GM20000 (cell line): ENCODE measurements around the gene PIN4.
"Not testable (repeated sequence)": the region's sequence is repeated elsewhere in the genome, so short reads cannot be mapped to it uniquely, and the experiment has no call there.

Experiments used
- DNase-seq: peaks from one replicate; pipeline ENCODE4 v3.0.0; 2012; ENCODE audit warnings: low spot score
- CTCF ChIP-seq: IDR thresholded peaks from 2 replicates; pipeline ENCODE4 v1.5.1; 2012; ENCODE audit warnings: mild to moderate bottlenecking, control low read depth; ENCODE audit errors: extremely low read depth, missing control alignments

The PIN4 gene

GRCh38 chrX:72165551-72165950 lies 16.0 kb upstream of the PIN4 start:
- DNase-seq = no peak
- no peak for TF ChIP-seq CTCF

GRCh38 chrX:72169008-72169728 lies 12.4 kb upstream of the PIN4 start:
- no peak for TF ChIP-seq CTCF
- no peak for DNase-seq

- not testable (repeated sequence) for DNase-seq
Observed at GRCh38 chrX:72176289-72176688, 5.3 kb upstream of the PIN4 start.

- TF ChIP-seq CTCF = no peak
- DNase-seq = no peak
Observed at GRCh38 chrX:72176981-72177380, 4.6 kb upstream of the PIN4 start.

GRCh38 chrX:72180539-72180938 lies 1.0 kb upstream of the PIN4 start:
- no peak for DNase-seq

GRCh38 chrX:72182924-72183323 lies 1.4 kb downstream of the PIN4 start:
- no peak for DNase-seq
- TF ChIP-seq CTCF = no peak

More at GRCh38 chrX:72180539-72180938, 1.0 kb upstream of the PIN4 start:
- no peak for TF ChIP-seq CTCF

- no peak for DNase-seq
- no peak for TF ChIP-seq CTCF
Observed at GRCh38 chrX:72201836-72202536, 20.4 kb downstream of the PIN4 start.
